SK-N-SH (cell line): ENCODE data around the gene FERMT2.

Source experiments
- CTCF ChIP-seq: fragments of 200-600 bp; sonication (generic); IDR thresholded peaks from 2 replicates; pipeline ENCODE4 v1.6.1; 2017; ENCODE audit warnings: antibody characterized with exemption, mild to moderate bottlenecking, moderate library complexity
- EP300 ChIP-seq, 2 experiments: IDR thresholded peaks; 2 replicates each; pipeline versions ENCODE4 v1.4.0 to v1.6.1; 2012; ENCODE audit warnings: borderline replicate concordance in 1 of 2, low read depth in 1 of 2, low read length in 1 of 2
- GABPA ChIP-seq: IDR thresholded peaks from 2 replicates; pipeline ENCODE4 v1.4.0; 2012; ENCODE audit warnings: low read depth, mild to moderate bottlenecking
- MAX ChIP-seq: IDR thresholded peaks from 2 replicates; pipeline ENCODE4 v1.4.0; 2012; ENCODE audit warnings: low read depth
- PBX3 ChIP-seq: IDR thresholded peaks from 2 replicates; pipeline ENCODE4; 2012
- RXRA ChIP-seq: IDR thresholded peaks from 2 replicates; pipeline ENCODE4 v1.4.0; 2012; ENCODE audit warnings: low read depth, mild to moderate bottlenecking, borderline replicate concordance
- SMC3 ChIP-seq: IDR thresholded peaks from 2 replicates; pipeline ENCODE4 v1.6.1; 2012; ENCODE audit warnings: low read depth, low read length, improper control_type of control experiment
- TAF1 ChIP-seq: IDR thresholded peaks from 2 replicates; pipeline ENCODE4 v1.6.1; 2012; ENCODE audit warnings: low read depth, mild to moderate bottlenecking, low read length, moderate library complexity, borderline replicate concordance
- USF1 ChIP-seq: IDR thresholded peaks from 2 replicates; pipeline ENCODE4 v1.4.0; 2012; ENCODE audit warnings: low read depth, borderline replicate concordance
- USF2 ChIP-seq: fragments of 150-350 bp; IDR thresholded peaks from 2 replicates; pipeline ENCODE4 v1.6.1; 2017; ENCODE audit warnings: antibody characterized with exemption, low read length, low read depth, borderline replicate concordance
- YY1 ChIP-seq: IDR thresholded peaks from 2 replicates; pipeline ENCODE4 v1.4.0; 2012; ENCODE audit warnings: low read depth, mild to moderate bottlenecking
- ZBTB33 ChIP-seq: IDR thresholded peaks from 2 replicates; pipeline ENCODE4 v1.4.0; 2012; ENCODE audit warnings: low read depth, borderline replicate concordance

GRCh38 chr14:52834440-52834842 lies 116.4 kb downstream of the FERMT2 start:
- TF ChIP-seq RXRA, result peak; percentile 31; the same call in 1 of the 2 replicates
- no peak for TF ChIP-seq CTCF
- TF ChIP-seq TAF1, result no peak
- peak; percentile 73; the same call in 1 of the 2 replicates for TF ChIP-seq YY1
- TF ChIP-seq MAX, result no peak
- TF ChIP-seq ZBTB33, result peak; percentile 68; the same call in 1 of the 2 replicates
- peak; percentile 79 for TF ChIP-seq PBX3
- TF ChIP-seq USF1, result no peak
- peak; percentile 86 for TF ChIP-seq EP300 (IDR thresholded peaks at IDR 0.05; ENCODE audit: borderline replicate concordance in 1 of 2, low read depth in 1 of 2, low read length in 1 of 2)
- TF ChIP-seq SMC3, result no peak
- no peak for TF ChIP-seq USF2
- no peak for TF ChIP-seq GABPA
